ENCODE data around the gene C4B.

C4B gene

DNA sequence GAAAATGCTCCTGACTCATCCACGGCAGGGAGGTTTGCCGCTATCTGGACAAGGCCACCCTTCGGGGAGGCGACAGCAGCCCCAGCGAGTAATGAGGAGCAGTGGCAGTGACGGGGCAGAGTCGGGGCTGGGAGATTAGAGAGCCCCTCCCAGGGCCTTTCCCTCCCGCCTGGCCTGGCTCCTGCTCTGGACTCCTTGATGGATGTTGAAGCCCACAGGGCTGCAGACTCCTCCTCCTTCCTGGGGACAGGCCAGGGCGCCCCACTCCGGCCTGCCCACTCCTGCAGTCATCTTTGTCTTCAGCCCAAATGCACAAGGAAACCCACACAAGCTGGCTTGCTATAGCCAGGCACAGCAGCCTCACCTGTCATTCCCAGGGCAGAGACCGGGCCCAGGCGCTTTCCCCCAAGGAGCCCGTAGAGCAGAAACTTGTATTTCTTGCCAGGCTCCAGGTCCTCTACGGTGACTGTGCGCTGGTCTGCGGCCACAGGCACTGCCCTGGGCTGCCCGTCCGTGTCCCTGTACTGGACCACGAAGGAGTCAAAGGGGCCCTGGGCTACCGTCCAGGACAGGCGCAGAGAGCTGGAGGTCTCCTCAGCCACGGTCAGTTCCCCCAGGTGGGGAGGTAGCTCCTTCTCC is 31.3 kb downstream of the C4B start:
- no peaks in the 10 kb centered on the region for H3K79me2 ChIP-seq (ENCODE audit: insufficient read depth, low read depth)
- H2AFZ ChIP-seq (ENCODE audit: low read depth) = no peak overlapping the region
- H3K27ac ChIP-seq = no peak overlapping the region
- H3K4me1 ChIP-seq (ENCODE audit: low read depth, poor library complexity, severe bottlenecking) = no peaks in the 10 kb centered on the region
- H3K4me2 ChIP-seq = no peak overlapping the region
- H3K27me3 ChIP-seq (ENCODE audit: insufficient read depth, low read depth) = peaks cover 34% of the 10 kb centered on the region
- no peaks in the 10 kb centered on the region for H3K36me3 ChIP-seq (ENCODE audit: insufficient read depth)
- H3K9ac ChIP-seq = no peak overlapping the region
- no peak overlapping the region for H3K4me3 ChIP-seq (IDR thresholded peaks at IDR 0.05; ENCODE audit: insufficient read depth, low read depth, low read length)
- H4K20me1 ChIP-seq (ENCODE audit: insufficient read depth) = no peaks in the 10 kb centered on the region
- no peak for TF ChIP-seq CTCF (conservative IDR thresholded peaks at IDR 0.05; ENCODE audit: low read depth, low read length)

GRCh38 chr6:32046450-32047083 is 32.0 kb downstream of the C4B start:
- Histone ChIP-seq H3K27me3 (ENCODE audit: insufficient read depth, low read depth) (peaks cover 41% of the 10 kb centered on the region), H3K36me3 (ENCODE audit: insufficient read depth) (no peaks in the 10 kb centered on the region), H4K20me1 (ENCODE audit: insufficient read depth) (no peaks in the 10 kb centered on the region), H3K4me1 (ENCODE audit: low read depth, poor library complexity, severe bottlenecking) (no peaks in the 10 kb centered on the region), H3K4me3 (IDR thresholded peaks at IDR 0.05; ENCODE audit: insufficient read depth, low read depth, low read length) (no peak overlapping the region), H3K9ac (no peak overlapping the region), H3K79me2 (ENCODE audit: insufficient read depth, low read depth) (no peaks in the 10 kb centered on the region), H3K4me2 (no peak overlapping the region), H3K27ac (no peak overlapping the region), H2AFZ (ENCODE audit: low read depth) (no peak overlapping the region)
- TF ChIP-seq CTCF (conservative IDR thresholded peaks at IDR 0.05; ENCODE audit: low read depth, low read length) = no peak

- H3K4me3 ChIP-seq (IDR thresholded peaks at IDR 0.05; ENCODE audit: insufficient read depth, low read depth, low read length) = no peak overlapping the region
- H3K36me3 ChIP-seq (ENCODE audit: insufficient read depth) = no peaks in the 10 kb centered on the region
- no peak overlapping the region for H3K4me2 ChIP-seq
- no peak overlapping the region for H2AFZ ChIP-seq (ENCODE audit: low read depth)
- no peaks in the 10 kb centered on the region for H3K4me1 ChIP-seq (ENCODE audit: low read depth, poor library complexity, severe bottlenecking)
- no peaks in the 10 kb centered on the region for H3K79me2 ChIP-seq (ENCODE audit: insufficient read depth, low read depth)
- no peak for TF ChIP-seq CTCF (conservative IDR thresholded peaks at IDR 0.05; ENCODE audit: low read depth, low read length)
- H3K27me3 ChIP-seq (ENCODE audit: insufficient read depth, low read depth) = peaks cover 46% of the 10 kb centered on the region
- H3K27ac ChIP-seq = no peak overlapping the region
- H3K9ac ChIP-seq = no peak overlapping the region
- no peaks in the 10 kb centered on the region for H4K20me1 ChIP-seq (ENCODE audit: insufficient read depth)
Measured at GRCh38 chr6:32047084-32047478, 32.5 kb downstream of the C4B start.

GRCh38 chr6:32047539-32047854 is 32.9 kb downstream of the C4B start:
- H3K9ac ChIP-seq = no peak overlapping the region
- no peaks in the 10 kb centered on the region for H3K79me2 ChIP-seq (ENCODE audit: insufficient read depth, low read depth)
- H4K20me1 ChIP-seq (ENCODE audit: insufficient read depth) = no peaks in the 10 kb centered on the region
- no peaks in the 10 kb centered on the region for H3K36me3 ChIP-seq (ENCODE audit: insufficient read depth)
- no peak overlapping the region for H3K4me2 ChIP-seq
- no peaks in the 10 kb centered on the region for H3K4me1 ChIP-seq (ENCODE audit: low read depth, poor library complexity, severe bottlenecking)
- peaks cover 50% of the 10 kb centered on the region for H3K27me3 ChIP-seq (ENCODE audit: insufficient read depth, low read depth)
- no peak for TF ChIP-seq CTCF (conservative IDR thresholded peaks at IDR 0.05; ENCODE audit: low read depth, low read length)
- H3K27ac ChIP-seq = no peak overlapping the region
- H3K4me3 ChIP-seq (IDR thresholded peaks at IDR 0.05; ENCODE audit: insufficient read depth, low read depth, low read length) = no peak overlapping the region
- no peak overlapping the region for H2AFZ ChIP-seq (ENCODE audit: low read depth)

Data from KMS-11 (cell line).